ENCODE results near the gene C5.
"Not testable (repeated sequence)": the region's sequence is repeated elsewhere in the genome, so short reads cannot be mapped to it uniquely, and the experiment has no call there.

Gene C5

GRCh38 chr9:120977321-120977720 is 72.8 kb downstream of the C5 start:
- no peak for TF ChIP-seq CTCF (IDR thresholded peaks at IDR 0.05)
- H3K27ac ChIP-seq, result no peak overlapping the region
- no peaks in the 10 kb centered on the region for H3K4me1 ChIP-seq (ENCODE audit: control insufficient read depth in 1 of 2, insufficient read depth in 1 of 2, low read depth in 1 of 2, low read length in 1 of 2)
- no peaks in the 10 kb centered on the region for H3K9me3 ChIP-seq
- H3K27me3 ChIP-seq, result no peaks in the 10 kb centered on the region
- no peaks in the 10 kb centered on the region for H3K36me3 ChIP-seq
- H3K4me3 ChIP-seq (ENCODE audit: low read depth in 1 of 2, low read length in 1 of 2), result no peak overlapping the region

- no peaks in the 10 kb centered on the region for H3K4me1 ChIP-seq (ENCODE audit: control insufficient read depth in 1 of 2, insufficient read depth in 1 of 2, low read depth in 1 of 2, low read length in 1 of 2)
- no peaks in the 10 kb centered on the region for H3K9me3 ChIP-seq
- no peak for TF ChIP-seq CTCF (IDR thresholded peaks at IDR 0.05)
- H3K36me3 ChIP-seq, result no peaks in the 10 kb centered on the region
- no peak overlapping the region for H3K27ac ChIP-seq
- H3K27me3 ChIP-seq, result no peaks in the 10 kb centered on the region
- no peak overlapping the region for H3K4me3 ChIP-seq (ENCODE audit: low read depth in 1 of 2, low read length in 1 of 2)
Measured at GRCh38 chr9:120974921-120975320, 75.2 kb downstream of the C5 start.

DNA sequence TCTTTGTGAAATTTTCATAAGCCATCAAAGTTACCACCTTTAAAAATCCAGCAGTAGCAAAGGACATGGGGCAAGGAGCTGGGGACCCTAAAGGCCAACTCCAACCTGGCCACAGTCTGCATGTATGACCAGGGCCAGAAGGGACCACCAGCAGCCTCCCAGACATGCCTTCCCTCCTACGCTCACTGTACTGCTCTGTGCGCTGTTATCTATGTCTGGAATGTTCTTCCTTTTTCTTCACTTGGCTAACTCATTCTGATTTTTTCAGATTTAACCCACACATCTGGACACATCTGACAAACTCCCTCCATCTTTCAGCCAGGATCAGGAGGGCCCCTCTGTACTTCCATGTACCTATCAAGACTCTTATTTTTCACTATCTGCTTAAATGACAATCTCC is 75.9 kb downstream of the C5 start:
- Histone ChIP-seq H3K9me3 (no peaks in the 10 kb centered on the region), H3K4me1 (ENCODE audit: control insufficient read depth in 1 of 2, insufficient read depth in 1 of 2, low read depth in 1 of 2, low read length in 1 of 2) (no peaks in the 10 kb centered on the region), H3K4me3 (ENCODE audit: low read depth in 1 of 2, low read length in 1 of 2) (no peak overlapping the region), H3K27ac (no peak overlapping the region), H3K36me3 (no peaks in the 10 kb centered on the region), H3K27me3 (no peaks in the 10 kb centered on the region)
- TF ChIP-seq CTCF (IDR thresholded peaks at IDR 0.05), result no peak

GRCh38 chr9:120971938-120972337 is 78.1 kb downstream of the C5 start:
- no peaks in the 10 kb centered on the region for H3K4me1 ChIP-seq (ENCODE audit: control insufficient read depth in 1 of 2, insufficient read depth in 1 of 2, low read depth in 1 of 2, low read length in 1 of 2)
- H3K27me3 ChIP-seq, result no peaks in the 10 kb centered on the region
- no peak for TF ChIP-seq CTCF (IDR thresholded peaks at IDR 0.05)
- H3K36me3 ChIP-seq, result no peaks in the 10 kb centered on the region
- no peak overlapping the region for H3K4me3 ChIP-seq (ENCODE audit: low read depth in 1 of 2, low read length in 1 of 2)
- no peaks in the 10 kb centered on the region for H3K9me3 ChIP-seq
- no peak overlapping the region for H3K27ac ChIP-seq

DNA sequence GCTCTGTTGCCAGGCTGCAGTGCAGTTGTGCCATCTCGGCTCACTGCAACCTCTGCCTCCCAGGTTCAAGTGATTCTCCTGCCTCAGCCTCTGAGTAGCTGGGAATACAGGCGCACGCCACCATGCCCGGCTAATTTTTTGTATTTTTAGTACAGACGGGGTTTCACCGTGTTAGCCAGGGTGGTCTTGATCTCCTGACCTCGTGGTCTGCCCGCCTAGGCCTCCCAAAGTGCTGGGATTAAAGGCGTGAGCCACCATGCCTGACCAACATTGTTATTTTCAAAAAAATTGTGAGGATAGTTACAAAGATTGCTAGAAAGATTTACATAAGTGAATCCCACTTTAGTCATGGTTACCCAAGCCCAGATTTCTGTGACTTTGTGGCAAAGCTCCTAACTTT is 78.6 kb downstream of the C5 start:
- H3K4me3 ChIP-seq (ENCODE audit: low read depth in 1 of 2, low read length in 1 of 2); H3K4me1 ChIP-seq (ENCODE audit: control insufficient read depth in 1 of 2, insufficient read depth in 1 of 2, low read depth in 1 of 2, low read length in 1 of 2); H3K36me3 ChIP-seq; H3K9me3 ChIP-seq; H3K27ac ChIP-seq; H3K27me3 ChIP-seq: not testable (repeated sequence)

GRCh38 chr9:120970244-120970643 is 79.8 kb downstream of the C5 start:
- Histone ChIP-seq H3K27ac (no peak overlapping the region), H3K36me3 (no peaks in the 10 kb centered on the region), H3K4me1 (ENCODE audit: control insufficient read depth in 1 of 2, insufficient read depth in 1 of 2, low read depth in 1 of 2, low read length in 1 of 2) (no peaks in the 10 kb centered on the region), H3K4me3 (ENCODE audit: low read depth in 1 of 2, low read length in 1 of 2) (no peak overlapping the region), H3K27me3 (no peaks in the 10 kb centered on the region), H3K9me3 (no peaks in the 10 kb centered on the region)
- no peak for TF ChIP-seq CTCF (IDR thresholded peaks at IDR 0.05)

All from neutrophil (primary cell).